Fibroblast of skin of left quadriceps (primary cell): ENCODE results near the gene TRAPPC10.

Experiments
- DNase-seq, 2 experiments: peaks; one replicate each; pipeline ENCODE4 v3.0.0-alpha.2; 2013; ENCODE audit warnings: low read depth in 2 of 2

TRAPPC10 gene

DNA sequence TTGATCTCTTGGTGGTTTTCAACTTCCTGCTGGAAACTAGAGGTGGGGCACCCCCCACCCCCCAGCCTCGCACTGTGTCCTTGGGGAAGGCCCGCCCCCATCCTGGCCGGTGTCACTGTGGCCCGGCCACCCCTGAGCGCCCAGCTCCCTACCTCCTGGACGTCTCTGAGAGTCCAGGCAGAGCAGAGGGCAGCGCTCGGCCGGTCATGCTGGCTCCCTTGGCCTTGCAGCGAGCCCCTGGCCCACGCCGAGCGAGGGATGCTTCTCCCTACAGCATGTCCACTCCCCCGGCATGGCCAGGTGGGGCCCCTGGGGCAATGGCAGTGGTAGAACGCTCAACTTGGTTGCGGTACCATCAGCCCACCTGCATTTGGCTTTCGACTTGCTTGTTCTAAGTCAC is 28.7 kb upstream of the TRAPPC10 start:
- DNase-seq = no peak

DNA sequence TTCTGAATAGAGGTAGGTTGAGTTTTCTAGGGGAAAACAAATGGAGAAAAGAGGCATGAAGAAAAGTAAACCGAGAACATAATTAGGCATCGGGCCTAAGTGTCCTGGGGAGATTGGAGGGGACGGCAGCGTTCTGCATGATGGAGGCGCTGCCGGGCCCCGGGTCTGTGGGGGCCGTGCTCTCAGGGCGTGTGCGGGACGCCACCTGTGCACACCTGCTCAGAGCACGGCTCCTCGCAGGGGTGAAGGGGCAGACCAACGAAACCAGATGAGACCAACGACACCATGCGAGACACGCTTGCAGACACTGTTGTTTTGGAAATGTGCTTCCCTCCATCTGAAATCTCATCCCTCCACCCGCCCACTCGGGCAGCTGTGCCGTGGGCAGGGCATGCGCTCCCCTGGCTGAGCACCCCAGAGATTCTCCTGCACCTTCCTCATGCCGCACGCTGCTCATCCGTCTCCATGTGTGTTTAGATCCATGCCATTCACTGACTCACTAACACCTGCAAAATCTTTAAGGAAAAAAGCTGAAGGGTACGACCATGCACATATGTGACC is 28.2 kb upstream of the TRAPPC10 start:
- DNase-seq = no peak

DNA sequence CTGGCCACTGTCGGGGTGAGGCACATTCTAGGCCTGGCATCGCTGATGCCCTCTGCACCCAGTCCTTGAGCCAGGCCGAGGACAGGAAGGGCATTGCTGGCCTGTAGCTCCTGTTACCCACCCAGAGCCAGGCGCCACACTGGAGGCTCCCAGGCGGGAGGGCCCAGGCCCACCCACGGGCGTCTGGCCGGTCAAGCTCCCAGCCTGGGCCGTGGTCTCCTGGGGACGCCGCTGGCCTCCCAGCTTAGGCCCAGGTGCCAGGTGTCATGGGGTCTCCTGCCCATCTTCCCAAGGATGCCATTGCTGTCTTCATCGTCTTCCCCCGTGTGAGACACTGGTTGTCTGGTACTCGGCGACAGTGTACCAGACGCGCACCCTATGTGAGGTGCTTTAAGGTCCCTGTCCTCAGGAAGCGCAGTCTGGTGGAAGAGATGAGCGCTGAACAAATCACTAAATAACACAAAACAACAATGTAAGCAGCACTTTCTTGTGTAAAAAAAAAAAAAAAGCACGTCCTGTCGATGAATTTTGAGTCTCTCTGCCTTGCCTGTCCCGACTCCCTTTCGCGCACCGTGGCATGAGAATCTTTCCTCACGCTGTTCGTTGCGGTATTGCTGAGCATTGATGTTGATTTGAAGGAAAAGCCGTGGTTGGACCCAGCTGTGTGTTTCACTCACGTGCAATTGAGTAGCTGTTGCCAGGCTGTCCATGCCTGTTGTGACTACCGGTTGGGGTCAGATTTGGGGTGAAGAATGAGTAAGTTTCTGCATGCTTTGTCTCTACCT is 27.0 kb upstream of the TRAPPC10 start:
- DNase-seq = no peak

DNA sequence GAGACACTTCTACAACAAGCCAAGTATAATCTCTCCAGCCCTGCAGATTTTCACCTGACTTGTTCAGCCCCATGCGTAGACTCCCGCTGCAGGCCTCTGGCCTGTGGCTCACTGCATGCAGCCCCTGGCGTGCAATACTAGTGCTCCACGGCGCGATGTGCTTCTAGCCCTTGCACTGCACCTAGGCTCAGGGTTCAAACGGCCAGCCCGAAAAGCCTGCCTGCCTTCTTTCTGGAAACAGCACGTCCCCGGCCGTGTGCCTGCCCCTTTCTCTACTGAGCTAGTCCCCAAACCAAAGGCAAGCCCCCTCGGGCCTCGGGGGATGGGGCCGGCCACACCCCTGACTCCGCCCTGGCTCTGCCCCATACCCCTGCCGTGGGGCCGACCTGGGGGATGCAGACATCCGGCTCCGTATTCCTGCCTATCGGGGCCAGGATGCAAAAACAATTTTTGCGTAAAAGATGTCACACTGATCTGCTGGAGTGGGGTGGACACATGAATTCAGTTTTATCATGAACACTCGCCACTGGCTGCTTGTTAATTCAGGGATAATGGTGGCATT is 26.3 kb upstream of the TRAPPC10 start:
- DNase-seq = no peak

DNA sequence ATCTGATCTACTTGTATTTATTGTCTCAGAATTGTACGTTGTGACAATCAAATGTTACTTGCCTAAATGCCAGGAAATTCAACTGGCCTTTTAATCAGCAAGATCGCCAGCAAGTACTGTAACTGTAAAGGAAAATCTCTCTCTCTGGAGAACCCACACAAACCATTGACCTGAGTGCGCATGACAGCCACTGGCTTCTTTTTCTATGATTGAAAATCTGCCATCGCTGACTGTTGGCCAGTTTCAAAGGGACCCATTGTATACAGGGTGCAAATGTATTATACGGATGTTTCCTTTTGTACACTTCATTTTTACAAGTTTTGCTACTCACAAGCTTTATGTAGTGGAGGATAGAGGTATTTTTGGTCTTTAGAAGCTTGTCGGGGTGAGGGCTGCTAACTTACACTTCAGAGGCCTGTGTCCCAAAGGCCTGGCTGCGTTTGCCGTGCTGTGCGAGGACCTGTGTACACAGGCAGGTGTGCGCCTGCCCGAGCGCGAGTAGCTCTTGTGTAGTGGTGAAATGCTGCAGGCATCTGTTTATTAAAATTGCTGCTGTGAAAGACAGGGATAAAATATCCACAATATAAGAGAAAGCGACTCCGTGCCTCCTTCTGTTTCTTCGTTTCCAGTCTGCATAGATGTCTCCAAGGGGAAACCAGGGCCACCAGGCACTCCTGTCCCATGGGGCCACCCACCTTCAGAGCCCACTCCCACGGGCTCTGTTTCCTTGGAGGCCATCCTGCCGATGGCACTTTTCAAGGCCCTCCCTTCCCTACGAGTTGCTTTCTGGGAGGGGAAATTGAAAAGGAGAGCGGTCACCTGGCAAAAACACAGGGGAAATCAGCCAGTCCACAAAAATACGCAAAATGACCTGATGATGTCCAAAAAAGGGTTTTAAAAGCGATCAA is 25.3 kb upstream of the TRAPPC10 start:
- DNase-seq = no peak

DNA sequence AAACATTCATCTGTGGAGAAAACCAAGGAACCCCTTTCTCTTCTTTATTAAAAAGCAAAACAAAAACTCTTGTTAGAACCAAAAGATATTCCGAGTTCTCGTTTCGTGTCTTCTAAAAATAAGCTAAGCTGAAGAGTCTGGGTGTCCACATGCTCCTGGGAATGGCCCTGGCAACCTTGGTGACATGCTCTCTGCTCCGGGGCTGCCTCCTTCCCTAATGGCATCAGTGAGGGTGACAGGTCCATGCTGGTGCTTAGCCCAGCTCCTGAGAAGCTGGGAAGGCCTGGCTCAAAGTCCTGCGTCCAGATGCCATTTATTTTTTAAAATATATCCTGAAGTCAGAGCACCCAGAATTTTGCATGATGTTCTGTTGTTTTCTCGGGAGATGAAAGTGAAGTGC is 24.6 kb upstream of the TRAPPC10 start:
- no peak for DNase-seq

DNA sequence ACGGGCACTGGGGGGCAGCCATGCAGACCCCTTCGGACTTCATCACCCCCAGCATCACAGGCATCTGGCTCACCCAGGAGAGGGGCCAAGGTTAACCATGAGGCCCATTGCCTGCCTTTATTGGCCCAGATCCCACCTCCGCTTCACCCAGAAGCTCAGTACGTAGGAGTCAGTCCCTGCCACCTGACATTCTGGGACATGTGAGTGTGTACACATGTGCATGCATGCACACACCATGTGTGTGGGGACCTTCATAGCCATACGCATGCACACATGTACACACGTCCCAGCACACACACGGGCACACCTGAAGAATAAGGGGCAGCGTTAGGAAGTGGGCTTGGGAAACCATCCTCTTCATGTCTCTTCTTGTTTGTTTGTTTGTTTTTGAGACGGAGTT is 24.1 kb upstream of the TRAPPC10 start:
- DNase-seq = no peak

DNA sequence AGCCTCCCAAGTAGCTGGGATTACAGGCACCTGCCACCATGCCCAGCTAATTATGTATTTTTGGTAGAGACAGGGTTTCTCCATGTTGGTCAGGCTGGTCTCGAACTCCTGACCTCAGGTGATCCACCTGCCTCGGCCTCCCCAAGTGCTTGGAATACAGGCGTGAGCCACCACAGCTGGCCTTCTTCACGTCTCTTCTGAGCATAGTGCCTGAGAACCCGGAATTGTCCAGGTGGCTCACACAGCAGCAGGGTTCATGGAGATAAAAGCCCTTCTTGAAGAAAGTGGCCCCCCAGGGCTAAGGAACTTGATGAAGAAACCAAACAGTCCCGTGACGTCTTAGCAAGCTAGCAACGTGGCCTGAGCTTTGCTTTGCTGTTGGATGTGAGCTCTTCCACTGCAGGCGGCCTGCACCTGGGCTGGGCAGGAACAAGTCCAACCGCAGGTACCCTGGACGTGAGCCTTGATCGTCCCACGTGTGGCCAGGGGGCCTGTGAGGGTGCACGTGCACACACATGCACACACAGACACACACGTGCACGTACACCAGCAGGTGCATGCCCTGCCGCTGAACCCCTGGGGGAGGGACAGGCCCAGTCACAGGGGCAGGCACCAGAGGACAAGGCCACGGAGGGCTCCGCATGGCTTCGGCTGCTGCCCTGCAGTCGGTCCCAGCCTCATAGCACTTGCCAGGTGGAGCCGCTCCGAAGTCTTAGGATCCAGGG is 23.4 kb upstream of the TRAPPC10 start:
- no peak for DNase-seq

DNA sequence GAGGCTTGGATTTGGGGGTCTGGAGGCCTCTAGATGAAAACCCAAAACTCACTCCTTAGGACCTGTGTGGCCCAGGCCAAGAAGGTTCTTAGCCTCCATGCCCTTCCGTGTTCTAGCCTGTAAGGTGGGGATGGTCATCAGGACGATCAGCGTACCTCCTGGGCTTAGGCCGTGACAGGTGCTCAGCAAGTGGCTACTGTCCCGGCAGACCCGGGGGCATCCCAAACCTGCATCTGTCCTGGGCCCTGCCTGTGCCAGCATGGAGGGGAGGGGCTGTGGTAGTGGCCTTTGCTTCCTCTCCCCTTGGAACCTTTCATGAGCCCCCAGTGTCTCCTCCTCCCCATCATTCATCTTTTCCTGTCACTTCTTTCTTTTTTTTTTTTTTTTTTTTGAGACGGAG is 22.7 kb upstream of the TRAPPC10 start:
- DNase-seq = no peak

DNA sequence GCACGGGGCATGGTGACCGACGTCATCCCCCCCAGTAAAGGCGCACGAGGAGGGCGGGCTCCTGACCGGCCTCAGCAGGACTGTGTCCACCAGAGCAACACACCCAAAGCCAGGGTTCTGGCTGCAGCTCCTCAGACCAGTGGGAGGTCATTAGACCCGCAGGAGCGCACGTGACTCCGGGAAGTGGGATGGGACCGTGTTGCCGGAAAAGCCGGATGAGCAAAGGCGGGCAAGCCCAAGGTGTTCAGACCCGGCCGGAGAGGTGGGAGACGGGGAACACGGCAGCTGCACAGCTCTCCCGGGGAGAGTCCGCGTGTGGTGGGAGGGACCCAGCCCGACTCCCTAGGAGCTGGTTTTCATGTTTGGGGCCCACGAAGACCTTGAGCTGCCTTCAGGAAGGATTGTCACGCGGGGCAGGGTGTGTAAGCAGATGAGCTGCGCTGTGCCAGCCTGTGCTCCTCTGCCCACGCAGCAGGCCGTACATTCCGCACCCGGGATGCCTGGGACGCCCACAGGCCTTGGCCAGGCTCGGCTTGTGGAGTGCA is 20.6 kb upstream of the TRAPPC10 start:
- DNase-seq = no peak

DNA sequence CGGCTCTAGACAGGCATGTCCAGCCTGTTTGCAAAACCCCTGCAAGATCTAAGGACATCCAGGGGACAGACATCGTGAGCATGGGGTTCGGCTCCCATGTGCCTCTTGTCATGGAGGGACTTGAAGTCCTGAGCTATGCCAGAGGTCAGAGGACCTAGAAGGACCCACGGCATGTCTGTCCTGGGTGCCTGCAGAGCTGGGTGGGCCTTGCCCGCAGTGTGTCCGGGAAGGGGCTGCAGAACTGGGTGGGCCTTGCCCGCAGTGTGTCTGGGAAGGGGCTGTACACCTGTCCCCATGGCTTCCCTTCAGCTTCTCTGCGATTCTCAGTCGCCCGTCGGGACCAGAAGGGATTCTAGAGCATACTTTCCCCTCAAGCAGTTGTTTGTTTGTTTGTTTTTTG is 20.0 kb upstream of the TRAPPC10 start:
- DNase-seq = no peak

DNA sequence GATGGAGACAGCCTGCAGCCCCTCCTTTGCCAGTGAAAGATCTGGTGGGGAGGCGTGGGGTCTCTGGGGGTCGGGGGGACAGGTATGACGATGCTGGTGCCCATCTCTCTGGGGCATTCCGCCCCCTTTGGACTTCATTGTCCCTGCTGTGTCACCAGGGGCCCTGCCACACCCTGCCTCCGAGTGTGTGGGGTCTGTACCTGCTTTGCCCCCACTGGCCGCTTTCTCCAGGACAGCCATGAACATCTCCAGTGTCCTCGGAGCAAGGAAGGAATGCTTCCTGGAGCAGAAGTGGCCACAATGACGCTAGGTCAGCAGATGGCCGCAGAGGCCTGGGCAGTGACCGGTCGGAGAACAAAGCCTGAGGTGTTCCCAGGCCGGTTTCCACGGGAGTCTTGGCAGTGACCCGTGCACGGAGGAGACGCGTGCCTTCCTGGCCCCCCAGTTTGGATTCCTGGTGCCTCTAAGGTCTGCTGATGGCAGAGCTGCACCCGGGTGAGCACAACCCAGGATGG is 18.6 kb upstream of the TRAPPC10 start:
- DNase-seq = no peak

DNA sequence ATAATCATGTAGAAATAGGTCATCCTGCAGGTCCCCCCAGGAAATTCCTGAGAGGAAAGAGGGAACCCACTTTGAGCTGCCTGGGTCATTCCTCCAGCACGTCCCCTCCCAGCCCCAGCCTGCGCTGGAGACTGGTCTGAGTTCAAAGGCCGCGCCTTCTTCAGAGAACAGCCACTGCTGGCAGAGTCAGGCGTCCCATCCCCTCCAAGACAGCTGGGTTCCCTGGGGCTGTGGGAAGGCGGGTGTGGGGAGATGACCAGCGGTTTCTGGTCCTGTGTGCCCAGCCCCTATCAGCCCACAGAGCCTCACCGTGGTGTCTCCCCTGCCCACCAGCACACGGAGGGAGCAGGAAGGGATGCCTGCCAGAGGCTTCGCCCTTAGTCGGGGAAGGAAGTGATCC is 18.0 kb upstream of the TRAPPC10 start:
- DNase-seq = no peak

DNA sequence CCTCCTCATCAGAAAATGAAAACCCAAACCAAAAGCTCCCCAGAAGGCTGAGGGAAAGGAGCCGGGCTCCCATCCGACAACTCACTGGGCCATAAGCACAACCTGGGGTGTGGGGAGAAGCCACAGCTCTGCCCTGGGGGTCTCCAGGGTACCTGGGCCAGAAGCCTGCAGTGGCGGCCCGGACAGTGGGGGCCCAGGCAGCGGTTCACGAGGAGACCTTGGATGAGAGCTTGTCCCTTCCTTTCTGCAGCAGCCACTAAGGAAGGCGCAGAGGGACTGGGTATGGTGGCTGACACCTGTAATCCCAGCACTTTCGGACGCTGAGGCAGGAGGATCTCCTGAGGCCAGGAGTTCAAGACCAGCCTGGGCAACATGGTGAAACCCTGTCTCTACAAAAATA is 17.5 kb upstream of the TRAPPC10 start:
- DNase-seq = no peak

DNA sequence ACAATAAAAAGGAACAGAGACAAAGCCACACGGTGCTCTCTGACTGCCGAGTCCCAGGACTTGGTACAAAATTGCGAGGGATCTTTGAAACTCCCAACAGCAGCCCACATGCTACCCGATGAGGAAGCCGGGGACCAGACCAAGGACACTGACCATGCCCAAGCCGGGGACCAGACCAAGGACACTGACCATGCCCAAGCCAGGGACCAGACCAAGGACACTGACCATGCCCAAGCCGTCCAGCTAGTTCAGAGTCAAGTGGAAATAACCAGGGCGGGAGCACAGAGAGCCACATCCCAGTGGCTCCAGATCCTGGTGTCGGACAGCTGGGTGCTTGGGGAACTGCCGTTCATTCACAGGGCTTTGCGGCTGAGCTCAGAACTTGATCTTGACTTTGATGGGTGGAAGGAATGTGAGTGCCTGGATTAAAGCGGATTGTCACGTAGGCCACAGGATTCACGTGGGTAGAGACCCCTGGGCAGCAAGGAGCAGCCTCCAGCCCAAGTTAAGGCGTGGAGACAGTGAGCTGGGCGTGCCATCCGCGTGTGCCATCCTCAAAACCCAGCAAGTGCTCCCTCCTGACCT is 16.5 kb upstream of the TRAPPC10 start:
- no peak for DNase-seq

DNA sequence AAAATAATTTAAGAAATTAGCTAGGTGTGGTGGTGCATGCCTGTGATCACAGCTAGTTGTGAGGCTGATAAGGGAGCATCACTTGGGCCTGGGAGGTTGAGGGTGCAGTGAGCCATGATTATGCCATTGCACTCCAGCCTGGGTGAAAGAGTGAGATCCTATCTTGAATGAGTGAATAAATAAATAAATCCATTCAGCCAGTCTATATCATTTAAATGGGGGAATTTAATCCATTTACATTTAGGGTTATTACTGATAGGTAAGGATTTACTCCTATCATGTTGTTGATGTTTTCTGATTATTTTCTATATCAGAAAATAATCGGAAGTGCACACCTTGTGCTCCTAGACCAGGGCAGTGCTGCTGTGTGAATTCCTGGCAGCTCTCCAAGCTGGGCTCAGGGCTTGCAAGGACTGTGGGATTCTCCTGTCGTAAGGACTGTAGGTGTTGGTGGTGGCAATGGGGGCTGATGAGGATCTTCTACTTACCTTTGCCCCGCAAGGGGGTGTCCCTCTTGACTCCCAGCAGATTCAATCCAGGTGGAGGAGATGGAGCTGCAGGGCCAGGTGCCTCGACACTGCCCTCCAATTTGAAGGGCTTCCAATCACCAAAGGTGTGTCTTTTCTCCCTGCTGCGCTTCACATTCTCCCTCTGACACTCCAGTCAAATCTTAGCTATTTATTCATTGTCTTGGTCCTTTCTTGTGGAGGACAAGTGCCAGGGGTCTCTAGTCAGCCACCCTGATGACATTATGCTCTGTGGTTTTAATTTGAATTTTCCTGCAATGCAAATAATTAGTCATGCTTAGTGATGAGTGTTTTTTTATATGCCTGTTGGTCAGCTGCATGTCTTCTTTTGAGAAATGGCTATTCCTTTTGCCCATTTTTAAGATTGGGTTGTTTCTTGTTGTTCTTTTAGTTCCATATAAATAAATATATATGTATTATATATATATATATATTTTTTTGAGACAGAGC is 14.1 kb upstream of the TRAPPC10 start:
- DNase-seq = no peak

DNA sequence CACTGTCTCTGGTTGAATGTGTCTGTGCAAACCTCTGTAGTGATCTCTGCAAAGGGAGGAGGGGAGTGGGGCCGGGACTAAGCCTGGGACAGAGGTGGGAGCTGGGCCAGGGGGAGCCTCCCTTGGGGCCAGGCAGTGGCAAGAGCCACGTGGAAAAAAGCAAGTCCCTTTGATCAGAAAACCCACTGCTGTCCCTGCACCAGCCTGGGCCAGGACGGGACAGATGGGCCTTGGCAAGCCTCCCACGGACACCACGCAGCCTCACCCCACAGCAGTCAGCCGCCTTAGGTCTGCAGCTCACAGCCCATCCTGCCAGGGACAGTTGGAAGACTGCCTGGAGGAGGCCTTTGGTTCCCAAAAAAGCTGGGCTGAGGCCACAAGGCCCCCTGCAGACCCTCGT is 11.7 kb upstream of the TRAPPC10 start:
- DNase-seq = no peak

DNA sequence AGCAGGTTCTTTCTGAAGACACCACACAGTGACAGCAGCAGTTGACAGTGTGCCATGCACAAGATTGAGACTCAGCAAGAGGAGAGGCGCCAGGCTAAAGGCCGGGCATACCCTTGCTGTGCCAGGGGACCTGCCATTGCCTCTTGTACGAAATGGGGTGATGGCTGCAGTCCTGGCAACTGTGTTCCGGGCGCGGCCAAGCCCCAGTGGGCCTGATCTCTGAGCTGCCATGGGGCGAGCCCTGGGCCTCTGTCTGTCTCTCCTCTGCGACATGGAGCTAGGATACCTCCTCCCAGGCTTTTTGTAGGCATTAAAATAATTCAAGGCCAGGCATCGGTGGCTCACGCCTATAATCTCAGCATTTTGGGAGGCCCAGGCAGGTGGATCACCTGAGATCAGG is 9.6 kb upstream of the TRAPPC10 start:
- no peak for DNase-seq

DNA sequence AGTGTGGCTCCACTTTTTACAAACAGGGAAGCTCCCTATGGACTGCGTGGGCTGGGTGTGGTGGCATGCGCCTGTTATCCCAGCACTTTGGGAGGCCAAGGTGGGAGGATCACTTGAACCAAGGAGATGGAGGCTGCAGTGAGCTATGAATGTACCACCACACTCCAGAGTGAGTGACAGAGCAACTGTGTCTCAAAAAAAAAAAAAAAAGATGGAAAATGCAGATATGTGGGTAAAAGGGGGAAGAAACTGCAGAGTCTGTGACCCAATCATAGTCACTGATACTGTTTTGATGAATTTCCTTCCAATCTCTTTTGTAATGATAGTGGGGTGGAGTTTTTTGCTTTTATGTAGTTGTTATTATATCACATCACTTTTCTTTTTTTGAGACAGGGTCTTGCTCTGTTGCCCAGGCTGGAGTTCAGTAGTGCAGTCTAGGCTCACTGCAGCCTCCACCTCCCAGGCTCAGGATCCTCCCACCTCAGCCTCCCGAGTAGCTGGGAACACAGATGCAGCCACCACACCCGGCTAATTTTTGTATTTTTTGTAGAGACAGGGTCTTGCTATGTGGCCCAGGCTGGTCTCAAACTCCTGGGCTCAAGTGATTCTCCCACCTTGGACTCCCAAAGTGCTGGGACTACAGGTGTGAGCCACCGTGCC is 8.7 kb upstream of the TRAPPC10 start:
- DNase-seq = no peak
